WTC11 (cell line): Measurements from ENCODE around the gene IGF2BP3. TPM values are rescaled to one million over a fixed set of nuclear protein-coding genes. Genes with fewer than 3 reads are reported as not detected.

Experiments
- ATAC-seq: fragments of 200-7000 bp; cut with Tn5 transposase; 2 replicates; pipeline ENCODE4 v1.10.0; 2021; ENCODE audit warnings: mild to moderate bottlenecking, moderate library complexity
- CTCF ChIA-PET: fragments of 300-600 bp; sonication (Branson Sonifier 250); formaldehyde crosslinking; loops from one replicate; lab custom pipeline; 2021; ENCODE audit warnings: antibody characterized with exemption; lab: Charles Lee
- POLR2A ChIA-PET: fragments of 350-600 bp; sonication (Branson Sonifier 250); formaldehyde crosslinking; loops from one replicate; lab custom pipeline; 2021; ENCODE audit warnings: antibody characterized with exemption; lab: Charles Lee
- DNase-seq: peaks from one replicate; pipeline ENCODE4 v3.0.0; 2021; ENCODE audit warnings: low spot score
- H3K27ac Mint-ChIP-seq: 2 replicates; pipeline ENCODE4 v1.8.0; 2021; ENCODE audit warnings: mixed read lengths
- H3K27me3 Mint-ChIP-seq: 2 replicates; pipeline ENCODE4 v1.8.0; 2021; ENCODE audit warnings: low read depth, mild to moderate bottlenecking, moderate library complexity, mixed read lengths
- H3K36me3 Mint-ChIP-seq: 2 replicates; pipeline ENCODE4 v1.8.0; 2021; ENCODE audit warnings: mixed read lengths
- H3K4me1 Mint-ChIP-seq: 2 replicates; pipeline ENCODE4 v1.8.0; 2022; ENCODE audit warnings: mixed read lengths
- H3K4me3 Mint-ChIP-seq: 2 replicates; pipeline ENCODE4 v1.8.0; 2021; ENCODE audit warnings: mild to moderate bottlenecking, moderate library complexity, mixed read lengths
- H3K9me3 Mint-ChIP-seq: 2 replicates; pipeline ENCODE4 v1.8.0; 2021; ENCODE audit warnings: mixed read lengths
- HMGA2 ChIP-seq: fragments of 250-450 bp; sonication (Bioruptor Pico); IDR thresholded peaks from 2 replicates; pipeline ENCODE4 v1.4.0; 2021; ENCODE audit warnings: mild to moderate bottlenecking, moderate library complexity
- IRF2 ChIP-seq: sonication (generic); formaldehyde crosslinking; IDR thresholded peaks from 2 replicates; pipeline ENCODE4 v1.8.0; 2022; ENCODE audit warnings: low read depth, missing genetic modification reagents, borderline replicate concordance
- JAZF1 ChIP-seq: fragments of 250-450 bp; sonication (Bioruptor Pico); IDR thresholded peaks from 2 replicates; pipeline ENCODE4 v1.9.0; 2021; ENCODE audit warnings: moderate library complexity, mild to moderate bottlenecking, inconsistent platforms
- MYBL2 ChIP-seq: sonication (generic); formaldehyde crosslinking; IDR thresholded peaks from 2 replicates; pipeline ENCODE4 v1.8.1; 2023; ENCODE audit warnings: mild to moderate bottlenecking, moderate library complexity, missing genetic modification reagents
- NR1H2 ChIP-seq: sonication (generic); formaldehyde crosslinking; IDR thresholded peaks from 2 replicates; pipeline ENCODE4 v1.9.0; 2021; ENCODE audit warnings: mild to moderate bottlenecking, moderate library complexity, missing genetic modification reagents
- SMAD3 ChIP-seq: sonication (generic); formaldehyde crosslinking; IDR thresholded peaks from 2 replicates; pipeline ENCODE4 v1.8.0; 2022; ENCODE audit warnings: missing genetic modification reagents, mild to moderate bottlenecking, borderline replicate concordance
- SMAD4 ChIP-seq: sonication (generic); formaldehyde crosslinking; IDR thresholded peaks from 2 replicates; pipeline ENCODE4 v1.8.0; 2022; ENCODE audit warnings: mild to moderate bottlenecking, missing genetic modification reagents
- TEAD1 ChIP-seq: sonication (generic); formaldehyde crosslinking; IDR thresholded peaks from 2 replicates; pipeline ENCODE4 v1.8.0; 2022; ENCODE audit warnings: mild to moderate bottlenecking, missing genetic modification reagents
- TP53 ChIP-seq: sonication (generic); formaldehyde crosslinking; IDR thresholded peaks from 2 replicates; pipeline ENCODE4 v1.8.1; 2023; ENCODE audit warnings: mild to moderate bottlenecking, missing genetic modification reagents
- ZNF138 ChIP-seq: sonication (generic); formaldehyde crosslinking; conservative IDR thresholded peaks from 2 replicates; pipeline ENCODE4 v1.8.1; 2022; ENCODE audit warnings: mild to moderate bottlenecking, moderate library complexity, missing genetic modification reagents
- ZNF423 ChIP-seq: fragments of 250-450 bp; sonication (Bioruptor Pico); IDR thresholded peaks from 2 replicates; pipeline ENCODE4 v2.1.2; 2022; ENCODE audit warnings: mild to moderate bottlenecking, moderate library complexity
- ZNF512 ChIP-seq: sonication (generic); formaldehyde crosslinking; IDR thresholded peaks from 2 replicates; pipeline ENCODE4 v1.8.1; 2022; ENCODE audit warnings: missing genetic modification reagents, borderline replicate concordance
- total RNA-seq: library from RNA; stranded (reverse); gene quantifications from 3 replicates; pipeline ENCODE4 v1.2.3, GENCODE V29; 2021
- TF ChIP-seq, protein P1 (sequence below): sonication (generic); formaldehyde crosslinking; conservative IDR thresholded peaks from 2 replicates; pipeline ENCODE4 v1.8.1; 2023; ENCODE audit warnings: mild to moderate bottlenecking, low read depth, missing genetic modification reagents, moderate library complexity
- TF ChIP-seq, protein P2 (sequence below): sonication (generic); formaldehyde crosslinking; IDR thresholded peaks from 2 replicates; pipeline ENCODE4 v1.8.0; 2022; ENCODE audit warnings: mild to moderate bottlenecking, missing genetic modification reagents
- TF ChIP-seq, protein P3 (sequence below): fragments of 250-450 bp; sonication (Bioruptor Pico); IDR thresholded peaks from 2 replicates; pipeline ENCODE4 v1.9.0; 2021; ENCODE audit warnings: moderate library complexity, mild to moderate bottlenecking, inconsistent platforms, borderline replicate concordance
- TF ChIP-seq, protein P4 (sequence below): fragments of 250-450 bp; sonication (Bioruptor Pico); IDR thresholded peaks from 2 replicates; pipeline ENCODE4 v2.1.2; 2022; ENCODE audit warnings: mild to moderate bottlenecking, moderate library complexity
- TF ChIP-seq, protein P5 (sequence below): sonication (generic); formaldehyde crosslinking; IDR thresholded peaks from 2 replicates; pipeline ENCODE4 v1.8.1; 2023; ENCODE audit warnings: mild to moderate bottlenecking, missing genetic modification reagents, borderline replicate concordance
- TF ChIP-seq, protein P6 (sequence below): fragments of 250-450 bp; sonication (Bioruptor Pico); IDR thresholded peaks from 2 replicates; pipeline ENCODE4 v1.9.0; 2021; ENCODE audit warnings: mild to moderate bottlenecking

The IGF2BP3 gene
- total RNA-seq, 1 experiment from 2014 or later = 129 TPM

DNA sequence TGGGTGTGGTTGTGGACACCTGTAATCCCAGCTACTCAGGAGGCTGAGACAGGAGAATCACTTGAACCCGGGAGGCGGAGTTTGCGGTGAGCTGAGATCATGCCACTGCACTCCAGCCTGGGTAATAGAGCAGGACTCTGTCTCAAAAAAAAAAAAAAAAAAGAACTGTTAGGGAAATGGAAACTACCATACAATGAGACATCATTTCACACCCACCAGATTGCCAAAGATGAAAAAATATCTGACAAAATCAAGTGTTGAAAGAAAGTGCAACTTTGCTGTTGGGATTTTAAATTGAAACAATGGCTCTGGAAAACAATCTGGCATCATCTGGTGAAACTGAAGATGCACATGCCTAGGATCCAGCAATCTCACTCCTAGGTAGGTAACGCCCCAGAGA lies 187.2 kb downstream of the IGF2BP3 start:
- ChIA-PET POLR2A (no interaction called here), CTCF (interaction anchor here (3.9 kb wide), 1 partner anchor 10 kb away, joined by 17 read pairs; no protein-coding TSS in a partner anchor)
- Mint-ChIP-seq H3K27ac (no peak overlapping the region), H3K27me3 (no peaks in the 10 kb centered on the region), H3K4me3 (no peak overlapping the region), H3K9me3 (no peaks in the 10 kb centered on the region), H3K36me3 (no peaks in the 10 kb centered on the region), H3K4me1 (peaks cover 6% of the 10 kb centered on the region)
- TF ChIP-seq ZNF138 = no peak
- TF ChIP-seq, protein P1, sequence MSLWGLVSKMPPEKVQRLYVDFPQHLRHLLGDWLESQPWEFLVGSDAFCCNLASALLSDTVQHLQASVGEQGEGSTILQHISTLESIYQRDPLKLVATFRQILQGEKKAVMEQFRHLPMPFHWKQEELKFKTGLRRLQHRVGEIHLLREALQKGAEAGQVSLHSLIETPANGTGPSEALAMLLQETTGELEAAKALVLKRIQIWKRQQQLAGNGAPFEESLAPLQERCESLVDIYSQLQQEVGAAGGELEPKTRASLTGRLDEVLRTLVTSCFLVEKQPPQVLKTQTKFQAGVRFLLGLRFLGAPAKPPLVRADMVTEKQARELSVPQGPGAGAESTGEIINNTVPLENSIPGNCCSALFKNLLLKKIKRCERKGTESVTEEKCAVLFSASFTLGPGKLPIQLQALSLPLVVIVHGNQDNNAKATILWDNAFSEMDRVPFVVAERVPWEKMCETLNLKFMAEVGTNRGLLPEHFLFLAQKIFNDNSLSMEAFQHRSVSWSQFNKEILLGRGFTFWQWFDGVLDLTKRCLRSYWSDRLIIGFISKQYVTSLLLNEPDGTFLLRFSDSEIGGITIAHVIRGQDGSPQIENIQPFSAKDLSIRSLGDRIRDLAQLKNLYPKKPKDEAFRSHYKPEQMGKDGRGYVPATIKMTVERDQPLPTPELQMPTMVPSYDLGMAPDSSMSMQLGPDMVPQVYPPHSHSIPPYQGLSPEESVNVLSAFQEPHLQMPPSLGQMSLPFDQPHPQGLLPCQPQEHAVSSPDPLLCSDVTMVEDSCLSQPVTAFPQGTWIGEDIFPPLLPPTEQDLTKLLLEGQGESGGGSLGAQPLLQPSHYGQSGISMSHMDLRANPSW (CRISPR knock-in tag) = no peak
- TF ChIP-seq, protein P2, sequence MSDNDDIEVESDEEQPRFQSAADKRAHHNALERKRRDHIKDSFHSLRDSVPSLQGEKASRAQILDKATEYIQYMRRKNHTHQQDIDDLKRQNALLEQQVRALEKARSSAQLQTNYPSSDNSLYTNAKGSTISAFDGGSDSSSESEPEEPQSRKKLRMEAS (CRISPR knock-in tag) = no peak
- TF ChIP-seq MYBL2 = no peak
- no peak for TF ChIP-seq ZNF423
- DNase-seq = no peak
- ATAC-seq = no peak

DNA sequence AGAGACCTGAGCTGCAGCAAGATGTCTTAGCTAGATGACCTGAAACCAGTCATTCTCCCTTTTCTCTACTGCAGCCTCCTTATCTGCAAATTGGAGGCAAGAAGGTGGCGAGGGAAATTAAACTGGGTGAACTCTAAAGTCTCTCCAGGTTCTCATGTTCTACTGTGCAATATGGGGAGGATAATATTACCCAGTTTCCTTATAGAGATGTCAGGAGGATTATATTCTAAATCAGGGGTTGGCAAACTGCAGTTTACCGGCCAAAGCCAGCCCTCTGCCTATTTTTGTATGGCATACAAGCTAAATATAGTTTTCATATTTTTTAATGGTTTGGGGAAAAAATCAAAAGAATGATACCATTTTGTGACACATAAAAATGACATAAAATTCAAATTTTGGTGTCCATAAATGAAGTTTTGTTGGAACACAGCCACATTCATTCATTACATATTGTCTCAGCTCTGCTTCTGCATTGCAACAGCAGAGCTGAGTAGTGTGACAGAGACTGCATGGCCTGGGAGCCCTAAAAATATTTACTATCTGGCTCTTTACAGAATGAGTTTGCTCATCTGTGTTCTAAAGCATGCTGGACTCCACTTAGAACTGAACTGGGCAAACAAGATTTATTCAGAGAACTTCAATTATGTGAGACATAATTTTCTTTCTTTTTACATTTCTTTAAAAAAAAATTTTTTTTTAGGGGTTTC lies 190.3 kb downstream of the IGF2BP3 start:
- no peaks in the 10 kb centered on the region for H3K4me1 Mint-ChIP-seq
- CTCF ChIA-PET = interaction anchor here (1.6 to 1.9 kb wide), 2 partner anchors 10 to 267 kb away, joined by 4 to 6 read pairs; no protein-coding TSS in a partner anchor
- no peak overlapping the region for H3K4me3 Mint-ChIP-seq
- DNase-seq (no peak), ATAC-seq (no peak)
- no peak overlapping the region for H3K27ac Mint-ChIP-seq
- TF ChIP-seq NR1H2 (CRISPR knock-in tag) (no peak), SMAD3 (CRISPR knock-in tag) (no peak), HMGA2 (no peak), TEAD1 (no peak), JAZF1 (CRISPR knock-in tag) (no peak), MYBL2 (no peak), IRF2 (CRISPR knock-in tag) (no peak), ZNF512 (no peak), TP53 (no peak), SMAD4 (CRISPR knock-in tag) (no peak)
- TF ChIP-seq, protein P3, sequence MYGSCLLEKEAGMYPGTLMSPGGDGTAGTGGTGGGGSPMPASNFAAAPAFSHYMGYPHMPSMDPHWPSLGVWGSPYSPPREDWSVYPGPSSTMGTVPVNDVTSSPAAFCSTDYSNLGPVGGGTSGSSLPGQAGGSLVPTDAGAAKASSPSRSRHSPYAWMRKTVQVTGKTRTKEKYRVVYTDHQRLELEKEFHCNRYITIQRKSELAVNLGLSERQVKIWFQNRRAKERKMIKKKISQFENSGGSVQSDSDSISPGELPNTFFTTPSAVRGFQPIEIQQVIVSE (CRISPR knock-in tag) = no peak
- TF ChIP-seq, protein P4, sequence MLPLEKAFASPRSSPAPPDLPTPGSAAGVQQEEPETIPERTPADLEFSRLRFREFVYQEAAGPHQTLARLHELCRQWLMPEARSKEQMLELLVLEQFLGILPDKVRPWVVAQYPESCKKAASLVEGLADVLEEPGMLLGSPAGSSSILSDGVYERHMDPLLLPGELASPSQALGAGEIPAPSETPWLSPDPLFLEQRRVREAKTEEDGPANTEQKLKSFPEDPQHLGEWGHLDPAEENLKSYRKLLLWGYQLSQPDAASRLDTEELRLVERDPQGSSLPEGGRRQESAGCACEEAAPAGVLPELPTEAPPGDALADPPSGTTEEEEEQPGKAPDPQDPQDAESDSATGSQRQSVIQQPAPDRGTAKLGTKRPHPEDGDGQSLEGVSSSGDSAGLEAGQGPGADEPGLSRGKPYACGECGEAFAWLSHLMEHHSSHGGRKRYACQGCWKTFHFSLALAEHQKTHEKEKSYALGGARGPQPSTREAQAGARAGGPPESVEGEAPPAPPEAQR (CRISPR knock-in tag) = no peak
- TF ChIP-seq, protein P5, sequence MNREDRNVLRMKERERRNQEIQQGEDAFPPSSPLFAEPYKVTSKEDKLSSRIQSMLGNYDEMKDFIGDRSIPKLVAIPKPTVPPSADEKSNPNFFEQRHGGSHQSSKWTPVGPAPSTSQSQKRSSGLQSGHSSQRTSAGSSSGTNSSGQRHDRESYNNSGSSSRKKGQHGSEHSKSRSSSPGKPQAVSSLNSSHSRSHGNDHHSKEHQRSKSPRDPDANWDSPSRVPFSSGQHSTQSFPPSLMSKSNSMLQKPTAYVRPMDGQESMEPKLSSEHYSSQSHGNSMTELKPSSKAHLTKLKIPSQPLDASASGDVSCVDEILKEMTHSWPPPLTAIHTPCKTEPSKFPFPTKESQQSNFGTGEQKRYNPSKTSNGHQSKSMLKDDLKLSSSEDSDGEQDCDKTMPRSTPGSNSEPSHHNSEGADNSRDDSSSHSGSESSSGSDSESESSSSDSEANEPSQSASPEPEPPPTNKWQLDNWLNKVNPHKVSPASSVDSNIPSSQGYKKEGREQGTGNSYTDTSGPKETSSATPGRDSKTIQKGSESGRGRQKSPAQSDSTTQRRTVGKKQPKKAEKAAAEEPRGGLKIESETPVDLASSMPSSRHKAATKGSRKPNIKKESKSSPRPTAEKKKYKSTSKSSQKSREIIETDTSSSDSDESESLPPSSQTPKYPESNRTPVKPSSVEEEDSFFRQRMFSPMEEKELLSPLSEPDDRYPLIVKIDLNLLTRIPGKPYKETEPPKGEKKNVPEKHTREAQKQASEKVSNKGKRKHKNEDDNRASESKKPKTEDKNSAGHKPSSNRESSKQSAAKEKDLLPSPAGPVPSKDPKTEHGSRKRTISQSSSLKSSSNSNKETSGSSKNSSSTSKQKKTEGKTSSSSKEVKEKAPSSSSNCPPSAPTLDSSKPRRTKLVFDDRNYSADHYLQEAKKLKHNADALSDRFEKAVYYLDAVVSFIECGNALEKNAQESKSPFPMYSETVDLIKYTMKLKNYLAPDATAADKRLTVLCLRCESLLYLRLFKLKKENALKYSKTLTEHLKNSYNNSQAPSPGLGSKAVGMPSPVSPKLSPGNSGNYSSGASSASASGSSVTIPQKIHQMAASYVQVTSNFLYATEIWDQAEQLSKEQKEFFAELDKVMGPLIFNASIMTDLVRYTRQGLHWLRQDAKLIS (CRISPR knock-in tag) = no peak
- TF ChIP-seq, protein P6, sequence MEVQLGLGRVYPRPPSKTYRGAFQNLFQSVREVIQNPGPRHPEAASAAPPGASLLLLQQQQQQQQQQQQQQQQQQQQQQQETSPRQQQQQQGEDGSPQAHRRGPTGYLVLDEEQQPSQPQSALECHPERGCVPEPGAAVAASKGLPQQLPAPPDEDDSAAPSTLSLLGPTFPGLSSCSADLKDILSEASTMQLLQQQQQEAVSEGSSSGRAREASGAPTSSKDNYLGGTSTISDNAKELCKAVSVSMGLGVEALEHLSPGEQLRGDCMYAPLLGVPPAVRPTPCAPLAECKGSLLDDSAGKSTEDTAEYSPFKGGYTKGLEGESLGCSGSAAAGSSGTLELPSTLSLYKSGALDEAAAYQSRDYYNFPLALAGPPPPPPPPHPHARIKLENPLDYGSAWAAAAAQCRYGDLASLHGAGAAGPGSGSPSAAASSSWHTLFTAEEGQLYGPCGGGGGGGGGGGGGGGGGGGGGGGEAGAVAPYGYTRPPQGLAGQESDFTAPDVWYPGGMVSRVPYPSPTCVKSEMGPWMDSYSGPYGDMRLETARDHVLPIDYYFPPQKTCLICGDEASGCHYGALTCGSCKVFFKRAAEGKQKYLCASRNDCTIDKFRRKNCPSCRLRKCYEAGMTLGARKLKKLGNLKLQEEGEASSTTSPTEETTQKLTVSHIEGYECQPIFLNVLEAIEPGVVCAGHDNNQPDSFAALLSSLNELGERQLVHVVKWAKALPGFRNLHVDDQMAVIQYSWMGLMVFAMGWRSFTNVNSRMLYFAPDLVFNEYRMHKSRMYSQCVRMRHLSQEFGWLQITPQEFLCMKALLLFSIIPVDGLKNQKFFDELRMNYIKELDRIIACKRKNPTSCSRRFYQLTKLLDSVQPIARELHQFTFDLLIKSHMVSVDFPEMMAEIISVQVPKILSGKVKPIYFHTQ (CRISPR knock-in tag) = no peak
- no peaks in the 10 kb centered on the region for H3K27me3 Mint-ChIP-seq
- POLR2A ChIA-PET = interaction anchor here (1.5 kb wide), 1 partner anchor 11 kb away, joined by 5 read pairs; no protein-coding TSS in a partner anchor
- no peaks in the 10 kb centered on the region for H3K36me3 Mint-ChIP-seq
- H3K9me3 Mint-ChIP-seq = no peaks in the 10 kb centered on the region
